ENCODE measurements around the gene NLRC5.

Gene NLRC5

GRCh38 chr16:57118461-57119084 lies 129.2 kb downstream of the NLRC5 start:
- peak; percentile 22 for DNase-seq (ENCODE audit: low read depth)
- H3K4me3 ChIP-seq (ENCODE audit: low read depth, low read length): no peak overlapping the region
- TF ChIP-seq, protein P1, sequence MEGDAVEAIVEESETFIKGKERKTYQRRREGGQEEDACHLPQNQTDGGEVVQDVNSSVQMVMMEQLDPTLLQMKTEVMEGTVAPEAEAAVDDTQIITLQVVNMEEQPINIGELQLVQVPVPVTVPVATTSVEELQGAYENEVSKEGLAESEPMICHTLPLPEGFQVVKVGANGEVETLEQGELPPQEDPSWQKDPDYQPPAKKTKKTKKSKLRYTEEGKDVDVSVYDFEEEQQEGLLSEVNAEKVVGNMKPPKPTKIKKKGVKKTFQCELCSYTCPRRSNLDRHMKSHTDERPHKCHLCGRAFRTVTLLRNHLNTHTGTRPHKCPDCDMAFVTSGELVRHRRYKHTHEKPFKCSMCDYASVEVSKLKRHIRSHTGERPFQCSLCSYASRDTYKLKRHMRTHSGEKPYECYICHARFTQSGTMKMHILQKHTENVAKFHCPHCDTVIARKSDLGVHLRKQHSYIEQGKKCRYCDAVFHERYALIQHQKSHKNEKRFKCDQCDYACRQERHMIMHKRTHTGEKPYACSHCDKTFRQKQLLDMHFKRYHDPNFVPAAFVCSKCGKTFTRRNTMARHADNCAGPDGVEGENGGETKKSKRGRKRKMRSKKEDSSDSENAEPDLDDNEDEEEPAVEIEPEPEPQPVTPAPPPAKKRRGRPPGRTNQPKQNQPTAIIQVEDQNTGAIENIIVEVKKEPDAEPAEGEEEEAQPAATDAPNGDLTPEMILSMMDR (conservative IDR thresholded peaks at IDR 0.05; ENCODE audit: low read depth, low read length): no peak

- peak; percentile 51 for DNase-seq (ENCODE audit: low read depth)
- TF ChIP-seq, protein P1 (conservative IDR thresholded peaks at IDR 0.05; ENCODE audit: low read depth, low read length): no peak
These were observed 134.0 kb downstream of the NLRC5 start for GRCh38 chr16:57123216-57123973.

GRCh38 chr16:57123974-57124674 lies 134.8 kb downstream of the NLRC5 start:
- TF ChIP-seq, protein P1 (conservative IDR thresholded peaks at IDR 0.05; ENCODE audit: low read depth, low read length): no peak

More at GRCh38 chr16:57123216-57123973, 134.0 kb downstream of the NLRC5 start:
- H3K4me3 ChIP-seq (ENCODE audit: low read depth, low read length): no peak overlapping the region

GRCh38 chr16:57125376-57125775 lies 136.0 kb downstream of the NLRC5 start:
- TF ChIP-seq, protein P1 (conservative IDR thresholded peaks at IDR 0.05; ENCODE audit: low read depth, low read length): no peak
- DNase-seq (ENCODE audit: low read depth): no peak
- no peak overlapping the region for H3K4me3 ChIP-seq (ENCODE audit: low read depth, low read length)

More at GRCh38 chr16:57123974-57124674, 134.8 kb downstream of the NLRC5 start:
- H3K4me3 ChIP-seq (ENCODE audit: low read depth, low read length): no peak overlapping the region
- no peak for DNase-seq (ENCODE audit: low read depth)

DNA sequence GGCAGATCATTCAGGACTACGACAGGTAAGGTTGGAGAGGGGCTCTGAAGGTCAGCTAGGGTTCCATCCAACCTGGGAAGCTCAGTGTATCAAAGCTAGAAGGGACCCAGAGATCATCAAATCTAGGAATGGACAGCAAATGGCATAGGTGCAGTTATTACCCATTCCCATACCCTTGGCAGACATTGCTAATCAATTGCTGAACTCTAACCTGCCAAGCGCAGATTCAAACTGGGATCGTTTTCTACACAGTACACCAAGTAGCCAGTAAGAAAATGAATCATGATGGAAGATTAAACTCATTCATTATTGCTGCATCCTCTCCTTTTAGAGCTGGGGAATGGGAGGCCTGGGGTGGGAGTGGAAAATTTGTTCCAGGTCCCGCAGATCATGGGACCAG lies 136.6 kb downstream of the NLRC5 start:
- H3K4me3 ChIP-seq (ENCODE audit: low read depth, low read length): no peak overlapping the region
- DNase-seq (ENCODE audit: low read depth): no peak
- TF ChIP-seq, protein P1 (conservative IDR thresholded peaks at IDR 0.05; ENCODE audit: low read depth, low read length): no peak

- DNase-seq (ENCODE audit: low read depth): no peak
- TF ChIP-seq, protein P1 (conservative IDR thresholded peaks at IDR 0.05; ENCODE audit: low read depth, low read length): no peak
- no peak overlapping the region for H3K4me3 ChIP-seq (ENCODE audit: low read depth, low read length)
These were observed 137.1 kb downstream of the NLRC5 start for GRCh38 chr16:57126411-57126810.

All from choroid plexus epithelial cell (primary cell).